Caco-2 (cell line): ENCODE results near the gene SERPINC1. TPM values are rescaled to one million over a fixed set of nuclear protein-coding genes. Genes with fewer than 3 reads are reported as not detected.
A peak's percentile ranks its signal among the peaks of the same experiment; 100 is the strongest.
"Not testable (repeated sequence)": the region's sequence is repeated elsewhere in the genome, so short reads cannot be mapped to it uniquely, and the experiment has no call there.

Source experiments
- BruUV-seq: library from RNA; stranded (reverse); fragments of 400-500 nt; replicated peaks from 2 replicates; lab custom pipeline; 2021; lab: Mats Ljungman, UMichigan
- CTCF ChIA-PET: fragments of 300-600 bp; sonication (Branson Sonifier 250); formaldehyde crosslinking; loops from one replicate; lab custom pipeline; 2022; ENCODE audit warnings: antibody characterized with exemption; lab: Charles Lee
- POLR2A ChIA-PET: fragments of 300-600 bp; sonication (Branson Sonifier 250); formaldehyde crosslinking; loops from one replicate; lab custom pipeline; 2022; ENCODE audit warnings: antibody characterized with exemption; lab: Charles Lee
- DNase-seq, 2 experiments: peaks; one replicate each; pipeline versions ENCODE4 v3.0.0 to v3.0.0-alpha.2; 2020 to 2022
- H3K27me3 ChIP-seq: replicated peaks from 2 replicates; pipeline ENCODE4 v1.6.0; 2011; ENCODE audit warnings: low read length; ENCODE audit not compliant: control insufficient read depth, insufficient read depth
- H3K36me3 ChIP-seq: 2 replicates; pipeline ENCODE4 v1.5.1; 2011; ENCODE audit warnings: low read length; ENCODE audit not compliant: control insufficient read depth, insufficient read depth
- H3K4me1 ChIP-seq: fragments of 250-450 bp; sonication (Bioruptor Pico); 2 replicates; pipeline ENCODE4 v1.5.1; 2020; ENCODE audit warnings: mild to moderate bottlenecking
- H3K4me3 ChIP-seq: 2 replicates; pipeline ENCODE4 v1.5.1; 2011; ENCODE audit warnings: low read depth, mild to moderate bottlenecking, control low read depth, low read length
- H3K9me3 ChIP-seq: fragments of 250-450 bp; sonication (Bioruptor Pico); 2 replicates; pipeline ENCODE4 v1.5.1; 2020; ENCODE audit warnings: mild to moderate bottlenecking, moderate library complexity
- H3K27ac Mint-ChIP-seq: one replicate; pipeline ENCODE4 v1.8.0; 2022; ENCODE audit warnings: mixed read lengths; ENCODE audit not compliant: unreplicated experiment
- H3K27me3 Mint-ChIP-seq: one replicate; pipeline ENCODE4 v1.8.0; 2022; ENCODE audit warnings: mixed read lengths; ENCODE audit not compliant: insufficient read depth, unreplicated experiment
- H3K36me3 Mint-ChIP-seq: one replicate; pipeline ENCODE4 v1.8.0; 2022; ENCODE audit warnings: mild to moderate bottlenecking, mixed read lengths; ENCODE audit not compliant: insufficient read depth, unreplicated experiment
- H3K4me1 Mint-ChIP-seq: one replicate; pipeline ENCODE4 v1.8.0; 2022; ENCODE audit warnings: low read depth, mixed read lengths; ENCODE audit not compliant: unreplicated experiment
- H3K4me3 Mint-ChIP-seq: one replicate; pipeline ENCODE4 v1.8.0; 2022; ENCODE audit warnings: mild to moderate bottlenecking, moderate library complexity, mixed read lengths; ENCODE audit not compliant: unreplicated experiment
- H3K9me3 Mint-ChIP-seq: one replicate; pipeline ENCODE4 v1.8.0; 2022; ENCODE audit warnings: mixed read lengths; ENCODE audit not compliant: unreplicated experiment
- CTCF ChIP-seq, 2 experiments: fragments of 200-600 bp in 1 of 2; IDR thresholded peaks; 1 replicate in 1 of 2; 2 replicates in 1 of 2; pipeline versions ENCODE4 v1.5.1 to v1.8.0; 2011 to 2022; ENCODE audit warnings: antibody characterized with exemption in 1 of 2, control low read depth in 1 of 2, inconsistent platforms in 1 of 2, low read depth in 1 of 2, low read length in 1 of 2, mild to moderate bottlenecking in 1 of 2, moderate library complexity in 1 of 2; ENCODE audit not compliant: insufficient read depth in 1 of 2, severe bottlenecking in 1 of 2, unreplicated experiment in 1 of 2
- intact Hi-C: fragments of 100-400 bp; cut with micrococcal nuclease; formaldehyde crosslinking; loops from one replicate; pipeline ENCODE4 v1.10.0; 2022; ENCODE audit not compliant: unreplicated experiment
- total RNA-seq: library from RNA; stranded (reverse); gene quantifications from 2 replicates; pipeline ENCODE4 v1.2.3, GENCODE V29; 2022

Gene SERPINC1
- total RNA-seq, 1 experiment from 2014 or later, result 0.98 TPM

DNA sequence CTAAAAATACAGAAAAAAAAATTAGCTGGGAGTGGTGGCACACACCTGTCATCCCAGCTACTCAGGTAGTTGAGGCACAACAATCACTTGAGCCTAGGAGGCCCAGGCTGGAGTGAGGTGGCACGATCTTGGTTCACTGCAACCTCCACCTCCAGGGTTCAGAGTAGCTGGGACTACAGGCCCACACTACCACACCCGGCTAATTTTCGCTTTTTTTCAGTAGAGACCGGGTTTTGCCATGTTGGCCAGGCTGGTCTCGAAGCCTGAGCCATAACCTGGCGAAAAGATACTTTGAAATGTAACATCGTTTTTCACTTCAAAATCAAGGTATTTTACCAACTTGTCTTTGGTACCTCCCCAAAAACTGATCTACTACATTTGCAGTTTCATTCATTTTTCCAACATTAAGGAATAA, 55.4 kb downstream of the SERPINC1 start:
- no peak overlapping the region for H3K4me3 ChIP-seq
- peak in 1 of 2 experiments; percentile 59 for DNase-seq
- H3K36me3 Mint-ChIP-seq, result peaks cover 94% of the 10 kb centered on the region
- CTCF ChIA-PET, result interaction anchor here (0.7 kb wide), 1 partner anchor 147 kb away, joined by 3 read pairs; the partner anchor contains the start of gene KLHL20
- TF ChIP-seq CTCF (IDR thresholded peaks at IDR 0.05; ENCODE audit: insufficient read depth in 1 of 2, low read depth in 1 of 2, low read length in 1 of 2, severe bottlenecking in 1 of 2, unreplicated experiment in 1 of 2), result no peak
- no peaks in the 10 kb centered on the region for H3K4me1 Mint-ChIP-seq
- H3K9me3 ChIP-seq, result no peaks in the 10 kb centered on the region
- H3K36me3 ChIP-seq, result peaks cover 5% of the 10 kb centered on the region; the same call in 1 of the 2 replicates
- H3K27ac Mint-ChIP-seq, result peak overlapping the region; percentile 77
- BruUV-seq, result no TSS peak
- no peaks in the 10 kb centered on the region for H3K27me3 Mint-ChIP-seq
- intact Hi-C loops, result no loop called here
- H3K4me3 Mint-ChIP-seq, result no peak overlapping the region
- H3K9me3 Mint-ChIP-seq, result no peaks in the 10 kb centered on the region
- peaks cover 7% of the 10 kb centered on the region; the same call in 1 of the 2 replicates for H3K4me1 ChIP-seq
- POLR2A ChIA-PET, result interaction anchor here (1.2 kb wide), 1 partner anchor 161 kb away, joined by 7 read pairs; no protein-coding TSS in a partner anchor
- H3K27me3 ChIP-seq, result no peaks in the 10 kb centered on the region

- DNase-seq, result no peak
- BruUV-seq, result no TSS peak
- H3K36me3 Mint-ChIP-seq, result peaks cover 94% of the 10 kb centered on the region
- H3K4me1 Mint-ChIP-seq, result peaks cover 7% of the 10 kb centered on the region
- H3K27me3 Mint-ChIP-seq, result no peaks in the 10 kb centered on the region
- CTCF ChIA-PET, result no interaction called here
- H3K27ac Mint-ChIP-seq, result no peak overlapping the region
- H3K9me3 Mint-ChIP-seq, result no peaks in the 10 kb centered on the region
- H3K9me3 ChIP-seq, result no peaks in the 10 kb centered on the region
- no peak for TF ChIP-seq CTCF (IDR thresholded peaks at IDR 0.05; ENCODE audit: insufficient read depth in 1 of 2, low read depth in 1 of 2, low read length in 1 of 2, severe bottlenecking in 1 of 2, unreplicated experiment in 1 of 2)
- no peaks in the 10 kb centered on the region for H3K27me3 ChIP-seq
- H3K4me3 Mint-ChIP-seq, result no peak overlapping the region
- H3K4me1 ChIP-seq, result peaks cover 6% of the 10 kb centered on the region; the same call in 1 of the 2 replicates
- H3K36me3 ChIP-seq, result no peaks in the 10 kb centered on the region
- intact Hi-C loops, result no loop called here
- H3K4me3 ChIP-seq, result no peak overlapping the region
- POLR2A ChIA-PET, result interaction anchor here (1.3 kb wide), 1 partner anchor 8 kb away, joined by 4 read pairs; the partner anchor contains the start of gene ZBTB37
Measured at GRCh38 chr1:173860065-173860464, 57.1 kb downstream of the SERPINC1 start.

DNA sequence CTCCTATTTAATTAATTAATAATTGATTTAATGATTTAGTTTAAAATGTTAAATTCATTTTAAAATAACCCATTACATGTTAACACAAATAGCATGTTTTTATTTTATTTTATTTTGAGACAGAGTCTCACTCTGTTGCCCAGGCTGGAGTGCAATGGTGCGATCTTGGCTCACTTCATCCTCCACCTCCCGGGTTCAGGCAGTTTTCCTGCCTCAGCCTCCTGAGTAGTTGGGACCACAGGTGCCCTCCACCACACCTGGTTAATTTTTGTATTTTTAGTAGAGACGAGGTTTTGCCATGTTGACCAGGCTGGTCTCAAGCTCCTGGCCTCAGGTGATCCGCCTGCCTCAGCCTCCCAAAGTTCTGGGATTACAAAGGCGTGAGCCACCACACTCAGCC, 57.6 kb downstream of the SERPINC1 start:
- H3K4me1 Mint-ChIP-seq, H3K27ac Mint-ChIP-seq, H3K27me3 Mint-ChIP-seq, H3K9me3 ChIP-seq, DNase-seq, H3K36me3 ChIP-seq, intact Hi-C loops, BruUV-seq, CTCF ChIA-PET, H3K4me3 Mint-ChIP-seq, H3K4me3 ChIP-seq, H3K9me3 Mint-ChIP-seq, H3K27me3 ChIP-seq, H3K4me1 ChIP-seq: not testable (repeated sequence)
- peaks cover 94% of the 10 kb centered on the region for H3K36me3 Mint-ChIP-seq
- POLR2A ChIA-PET, result interaction anchor here (1.3 kb wide), 1 partner anchor 9 kb away, joined by 4 read pairs; the partner anchor contains the start of gene ZBTB37
